Left forelimb (tissue), 1 donor: Measurements from ENCODE around the gene FLAD1.

Experiments used
- DNase-seq: peaks from one replicate; pipeline ENCODE4 v3.0.0-alpha.2; 2018; ENCODE audit warnings: low spot score

FLAD1 gene

GRCh38 chr1:155017041-155017945, 34.1 kb downstream of the FLAD1 start:
- DNase-seq = peak; percentile 91

GRCh38 chr1:155017946-155018316, 34.8 kb downstream of the FLAD1 start:
- DNase-seq = no peak

GRCh38 chr1:155018617-155019348, 35.6 kb downstream of the FLAD1 start:
- no peak for DNase-seq

DNA sequence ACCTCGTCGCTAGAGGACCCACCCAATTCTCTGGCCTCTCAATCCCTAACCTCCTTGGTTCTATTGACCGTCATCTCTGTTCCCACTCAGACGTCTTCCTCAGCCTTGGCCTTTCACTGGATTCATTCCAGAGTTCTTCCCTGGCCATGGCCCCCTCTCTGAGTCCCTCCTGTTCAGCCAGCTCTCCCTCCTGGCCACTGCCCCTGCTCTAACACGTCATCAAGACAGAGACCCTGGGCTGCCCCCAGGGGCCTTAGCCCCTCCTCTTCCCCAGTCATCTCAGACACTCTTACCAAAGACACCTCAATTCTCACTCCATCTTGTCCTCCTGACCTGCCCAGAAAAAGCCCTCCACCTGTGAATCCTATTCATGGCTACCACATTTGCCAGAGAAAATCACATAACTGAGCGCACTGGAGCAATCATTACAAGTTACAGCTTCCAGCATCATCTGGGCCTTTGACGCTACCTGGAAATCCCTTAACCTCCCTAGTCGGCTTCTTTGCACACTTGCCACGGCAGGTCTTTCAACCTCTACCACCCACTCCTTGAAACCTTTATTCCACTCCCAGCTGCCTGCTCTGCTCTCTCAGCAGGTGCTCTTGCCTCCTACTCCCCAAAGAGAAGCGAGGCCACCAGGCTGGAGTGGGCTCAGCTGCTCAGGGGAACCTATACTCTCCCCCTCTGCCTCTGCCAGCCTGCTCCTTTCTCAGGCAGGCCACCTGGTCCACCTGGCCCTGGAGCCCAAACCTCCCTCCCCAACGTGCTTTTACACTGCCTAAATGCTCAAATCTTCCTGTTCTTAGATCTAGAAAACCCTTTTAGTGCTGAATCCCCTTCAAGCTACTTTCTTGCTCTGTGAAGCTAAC, 36.5 kb downstream of the FLAD1 start:
- no peak for DNase-seq

GRCh38 chr1:155022136-155022926, 39.2 kb downstream of the FLAD1 start:
- DNase-seq = no peak

DNA sequence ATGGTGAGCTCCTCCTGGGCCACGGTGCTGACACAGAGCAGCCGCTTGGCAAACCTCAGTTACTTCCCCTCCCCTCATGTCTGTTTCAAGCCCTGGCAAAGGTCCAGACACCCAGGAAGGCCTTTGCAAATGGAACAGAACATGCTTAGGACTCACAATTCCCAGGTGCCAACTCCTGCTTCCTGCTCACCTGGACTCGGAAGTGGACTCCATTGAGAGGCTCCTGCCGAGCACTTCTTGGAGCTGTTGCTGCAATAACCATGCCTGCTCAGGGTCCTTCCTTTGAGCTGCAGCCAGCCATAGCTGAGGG, 39.7 kb downstream of the FLAD1 start:
- no peak for DNase-seq

- no peak for DNase-seq
These were observed 40.5 kb downstream of the FLAD1 start for GRCh38 chr1:155023627-155024026.

DNA sequence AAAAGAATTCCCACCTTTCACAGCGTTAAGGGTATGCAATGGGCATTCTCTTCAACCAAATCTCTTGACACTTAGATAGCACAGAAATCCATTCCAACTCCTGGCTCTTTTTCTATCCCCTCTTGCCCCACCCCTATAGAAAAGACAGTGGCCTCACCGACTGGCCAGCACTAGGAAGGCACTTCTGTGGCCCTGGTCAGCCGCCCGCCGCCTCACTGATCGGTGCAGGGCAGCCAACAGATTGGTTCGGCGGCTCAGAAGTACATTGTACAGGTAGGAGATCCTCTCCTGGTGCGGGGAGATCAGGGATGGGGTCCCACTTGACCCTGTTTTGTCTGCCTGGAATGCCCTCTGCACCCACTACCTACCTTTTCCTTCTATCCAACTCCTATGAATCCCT, 41.2 kb downstream of the FLAD1 start:
- no peak for DNase-seq

GRCh38 chr1:155026154-155026553, 43.0 kb downstream of the FLAD1 start:
- no peak for DNase-seq

DNA sequence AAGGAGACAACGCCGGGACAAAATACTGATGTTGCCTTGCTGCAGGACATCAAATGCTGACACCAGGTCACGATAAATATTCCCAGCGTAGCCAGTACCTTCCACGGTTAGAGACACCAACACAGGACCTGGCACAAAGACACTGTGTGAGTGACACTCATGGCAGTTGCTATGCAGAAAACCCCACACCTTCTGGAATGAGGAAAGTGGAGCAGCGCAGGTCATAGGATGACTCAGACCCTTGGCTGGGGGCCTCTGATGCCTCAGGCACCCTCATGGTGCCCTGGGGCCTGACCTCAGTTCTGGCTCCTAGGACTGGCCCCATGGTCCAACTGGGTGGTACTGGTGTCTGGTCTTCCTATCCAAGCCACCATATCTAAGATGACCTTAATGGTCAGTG, 43.4 kb downstream of the FLAD1 start:
- no peak for DNase-seq

DNA sequence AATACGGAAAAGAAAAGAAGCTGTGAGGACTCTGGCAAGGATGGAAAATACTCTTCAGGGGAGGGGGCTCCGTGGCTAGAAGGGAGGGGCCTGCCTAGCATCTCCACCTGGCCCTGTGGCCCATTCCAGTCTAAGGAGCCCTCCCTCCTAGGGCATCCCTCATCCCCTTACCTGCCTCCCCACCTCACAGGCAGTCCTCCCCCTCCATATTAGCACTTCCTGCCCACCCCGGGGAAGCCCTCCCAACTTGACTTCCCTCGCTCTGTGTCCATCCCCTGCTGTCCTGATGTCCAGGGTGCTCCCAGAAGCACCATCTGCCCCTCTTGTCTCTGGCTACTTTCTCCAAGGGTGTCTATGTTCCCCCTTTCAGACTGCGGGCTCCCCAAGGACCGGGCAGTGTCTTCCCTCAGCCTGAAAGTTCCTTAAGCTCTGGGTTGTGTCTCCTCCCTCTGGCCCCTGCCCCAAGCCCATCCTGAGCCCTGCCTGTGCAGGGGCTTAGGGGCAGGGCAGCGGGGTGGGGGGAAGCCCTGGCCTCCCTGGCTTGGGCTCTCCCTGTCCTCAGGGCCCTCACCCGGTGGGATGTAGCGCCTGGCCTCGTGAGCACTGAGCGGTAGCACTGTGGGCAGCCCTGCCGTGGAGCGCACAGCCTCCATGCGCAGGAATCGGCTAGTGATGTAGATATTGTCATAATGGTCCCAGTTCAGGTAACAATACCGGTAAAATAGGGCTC, 46.5 kb downstream of the FLAD1 start:
- DNase-seq = no peak

GRCh38 chr1:155030243-155030795, 47.2 kb downstream of the FLAD1 start:
- no peak for DNase-seq

DNA sequence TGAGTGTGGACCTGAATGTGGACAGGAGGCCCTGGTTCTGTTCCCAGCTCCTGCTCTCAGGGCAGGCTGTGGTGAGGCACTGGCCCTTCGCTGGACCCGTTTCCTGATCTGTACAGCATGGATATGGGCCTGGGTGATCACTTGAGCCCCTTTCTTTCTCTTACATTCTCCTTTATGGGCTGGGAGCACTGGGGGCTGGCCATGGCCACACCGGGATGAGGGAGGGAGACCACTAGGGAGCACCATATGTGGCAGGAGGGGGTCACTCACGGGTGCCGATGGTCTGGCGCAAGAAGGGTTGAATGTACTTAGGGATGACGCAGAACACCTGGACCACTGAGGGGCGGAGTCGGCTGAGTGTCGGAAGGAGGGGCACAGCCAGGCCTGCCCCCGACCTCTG, 47.8 kb downstream of the FLAD1 start:
- no peak for DNase-seq

DNA sequence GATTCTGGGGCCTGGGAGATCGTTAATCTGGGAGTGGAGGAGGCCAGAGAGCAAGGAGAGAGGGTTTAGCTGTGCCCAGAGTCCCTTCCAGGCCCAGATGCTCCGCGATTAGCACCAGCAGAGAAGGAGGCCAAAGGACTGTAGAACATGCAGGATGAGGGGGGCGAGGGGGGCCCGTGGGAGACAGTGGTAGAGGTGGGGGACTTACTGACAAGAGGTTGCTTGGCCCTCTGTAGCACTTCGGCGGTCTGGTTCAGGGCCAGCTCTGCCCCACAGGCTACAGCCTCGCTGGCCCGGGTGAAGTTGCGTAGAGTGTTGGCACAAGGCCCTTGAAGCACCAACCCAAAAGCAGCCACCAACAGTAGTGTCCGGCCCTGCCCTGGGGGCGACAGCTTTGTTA, 49.7 kb downstream of the FLAD1 start:
- DNase-seq = no peak

DNA sequence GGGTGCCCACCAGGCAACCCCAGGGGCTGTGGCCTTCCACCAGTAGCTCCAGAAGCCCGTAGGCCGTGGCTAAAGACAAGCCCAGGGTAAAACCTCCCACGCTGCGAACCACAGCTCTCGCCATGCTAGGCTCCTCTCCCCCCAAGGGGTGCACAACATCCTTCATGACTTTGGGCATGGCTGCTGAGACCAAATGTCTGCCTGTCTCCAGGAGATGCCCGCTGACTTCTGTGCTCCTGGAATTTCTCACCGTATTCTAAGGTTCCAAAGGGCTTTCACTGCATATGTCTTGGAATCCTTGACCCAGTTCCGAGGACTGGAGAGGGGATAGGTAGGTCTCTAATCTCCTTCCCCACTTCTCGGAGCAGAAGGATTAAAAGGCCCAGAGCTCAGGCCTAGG, 50.4 kb downstream of the FLAD1 start, which contains the start of the genes DCST1 and DCST2:
TSS of gene DCST1 (plus strand) at position 301 of the 400 bp plus-strand sequence. CDS start 213 bp downstream, outside the sequence.
TSS of gene DCST2 (minus strand) at position 258 of the 400 bp plus-strand sequence. CDS start at position 178, 80 bp downstream.
- no peak for DNase-seq

- DNase-seq = no peak
These were observed 51.4 kb downstream of the FLAD1 start for GRCh38 chr1:155034318-155035208.

- no peak for DNase-seq
These were observed 52.8 kb downstream of the FLAD1 start for GRCh38 chr1:155035936-155036335.

DNA sequence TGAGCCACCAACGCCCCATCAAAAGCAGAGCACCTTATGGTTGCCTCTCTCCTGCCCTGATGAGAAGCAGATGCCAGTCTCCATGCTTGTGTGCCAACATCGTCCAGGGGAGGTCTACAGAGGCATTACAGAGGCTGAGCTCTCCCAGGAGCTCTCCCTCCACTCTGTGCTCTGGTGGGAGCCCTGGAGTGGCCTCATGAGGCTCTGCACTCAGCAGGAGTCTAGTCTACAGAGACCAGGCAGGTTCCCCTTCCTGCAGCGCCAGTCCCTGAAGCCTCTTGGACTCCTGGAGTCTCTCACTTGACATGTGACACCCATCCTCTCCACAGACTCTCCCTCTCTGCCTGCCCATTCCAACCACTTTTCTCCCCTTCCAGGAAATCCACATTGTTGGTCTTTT, 53.9 kb downstream of the FLAD1 start:
- no peak for DNase-seq

DNA sequence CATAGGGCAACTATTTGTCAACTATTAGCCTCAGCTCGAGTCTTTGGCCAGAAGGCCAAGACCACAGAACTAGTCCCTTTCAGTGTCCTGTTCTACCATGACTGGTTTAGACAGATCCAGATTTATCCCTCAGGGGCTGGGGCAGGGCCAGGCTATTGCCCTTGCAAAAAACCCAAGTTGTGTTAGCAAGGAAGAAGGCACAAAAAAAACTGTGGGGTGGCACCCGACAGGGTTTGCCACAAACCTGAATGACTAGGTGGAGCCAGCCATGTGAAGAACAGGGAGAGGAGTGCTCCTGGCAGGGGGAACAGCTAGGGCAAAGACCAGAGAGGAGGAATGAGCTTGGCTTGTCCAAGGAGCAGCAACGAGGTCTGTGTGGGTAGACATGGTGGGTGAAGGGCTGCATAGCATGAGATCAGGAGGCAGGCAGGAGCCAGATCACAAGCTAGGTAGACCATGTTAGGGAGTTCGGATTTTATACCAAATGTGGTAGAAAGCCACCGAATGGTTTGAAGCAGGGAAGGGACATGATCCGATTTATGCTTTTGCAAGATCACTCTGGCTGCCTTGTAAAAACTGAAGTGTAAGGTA, 54.8 kb downstream of the FLAD1 start:
- DNase-seq = no peak
